Adipose tissue (tissue), 3 donors: ENCODE results near the gene TMEM190. TPM values are rescaled to one million over a fixed set of nuclear protein-coding genes. Genes with fewer than 3 reads are reported as not detected.
A peak's percentile ranks its signal among the peaks of the same experiment; 100 is the strongest.
"Not testable (repeated sequence)": the region's sequence is repeated elsewhere in the genome, so short reads cannot be mapped to it uniquely, and the experiment has no call there.

Experiments used
- H3K27ac ChIP-seq: one replicate; pipeline ENCODE4 v1.5.1; 2013; ENCODE audit warnings: low read depth, low read length
- WGBS, 3 donors: extraction: QIAGEN DNeasy Blood & Tissue Kit; methylation state at CpG; one replicate each; pipeline ENCODE4 v1.1.7; 2013; 5-methylcytosine and 5-hydroxymethylcytosine counted together
- polyA plus RNA-seq, 3 donors: library from polyadenylated mRNA; stranded (reverse); fragments of 200-250 nt; gene quantifications; one replicate each; pipeline ENCODE4 v1.2.3, GENCODE V29; 2013
- donor health status: healthy with polysubstance abuse.
- donor health status: Bipolar disorder and iron deficiency.
- donor health status: healthy.

Gene TMEM190
- polyA plus RNA-seq, 3 donors: not detected

GRCh38 chr19:55406091-55406825 lies 29.6 kb downstream of the TMEM190 start:
- 77 to 87% (median 78%) methylated on average over 14 of the region's 14 CpGs for WGBS, 3 donors
- no peak overlapping the region for H3K27ac ChIP-seq

- 9 to 19% (median 16%) methylated on average over 28 to 35 of the region's 35 CpGs for WGBS, 3 donors
- H3K27ac ChIP-seq: peak overlapping the region; percentile 20
Observed at GRCh38 chr19:55406826-55407549, 30.4 kb downstream of the TMEM190 start.

- 0 to 2% (median 1%) methylated on average over 29 to 36 of the region's 36 CpGs for WGBS, 3 donors
- peak within 1 kb of the TSS; percentile 97 for H3K27ac ChIP-seq
Observed at GRCh38 chr19:55407550-55407799, 30.8 kb downstream of the TMEM190 start, which contains the start of gene UBE2S. TSS of gene UBE2S (minus strand) at chr19:55407788. CDS start at chr19:55407589, 199 bp downstream.

- WGBS, 3 donors: 0 to 1% (median 1%) methylated on average over 67 to 72 of the region's 72 CpGs
- H3K27ac ChIP-seq: peak overlapping the region; percentile 97
Observed at GRCh38 chr19:55407800-55408532, 31.3 kb downstream of the TMEM190 start.

- peak overlapping the region; percentile 82 for H3K27ac ChIP-seq
- 54 to 71% (median 62%) methylated on average over 9 of the region's 9 CpGs for WGBS, 3 donors
Observed at GRCh38 chr19:55408533-55408872, 31.9 kb downstream of the TMEM190 start.

GRCh38 chr19:55409179-55409578 lies 32.6 kb downstream of the TMEM190 start:
- not testable (repeated sequence) for H3K27ac ChIP-seq
- 89 to 98% (median 98%) methylated on average over 8 of the region's 8 CpGs for WGBS, 3 donors

GRCh38 chr19:55410168-55410567 lies 33.5 kb downstream of the TMEM190 start:
- no peak overlapping the region for H3K27ac ChIP-seq
- 94 to 98% (median 95%) methylated on average over 2 of the region's 2 CpGs for WGBS, 3 donors

GRCh38 chr19:55418185-55418584 lies 41.6 kb downstream of the TMEM190 start:
- WGBS, 3 donors: 7 to 21% (median 16%) methylated on average over 7 of the region's 7 CpGs
- no peak overlapping the region for H3K27ac ChIP-seq

GRCh38 chr19:55419103-55419502 lies 42.5 kb downstream of the TMEM190 start:
- no peak overlapping the region for H3K27ac ChIP-seq
- WGBS, 3 donors: 49 to 68% (median 66%) methylated on average over 5 of the region's 5 CpGs

- no peak overlapping the region for H3K27ac ChIP-seq
- WGBS, 3 donors: 65 to 79% (median 71%) methylated on average over 5 of the region's 5 CpGs
Observed at GRCh38 chr19:55419624-55420236, 43.1 kb downstream of the TMEM190 start.

GRCh38 chr19:55421281-55421680 lies 44.7 kb downstream of the TMEM190 start:
- not testable (repeated sequence) for H3K27ac ChIP-seq
- WGBS, 3 donors: 37 to 65% (median 46%) methylated on average over 4 of the region's 4 CpGs

- no peak overlapping the region for H3K27ac ChIP-seq
- WGBS, 3 donors: 69 to 76% (median 75%) methylated on average over 13 of the region's 13 CpGs
Observed at GRCh38 chr19:55423225-55424005, 46.8 kb downstream of the TMEM190 start.

GRCh38 chr19:55424518-55424917 lies 47.9 kb downstream of the TMEM190 start:
- WGBS, 3 donors: 74 to 83% (median 83%) methylated on average over 3 of the region's 3 CpGs
- H3K27ac ChIP-seq: no peak overlapping the region

GRCh38 chr19:55426042-55426441 lies 49.4 kb downstream of the TMEM190 start:
- 49 to 78% (median 72%) methylated on average over 2 of the region's 2 CpGs for WGBS, 3 donors
- H3K27ac ChIP-seq: no peak overlapping the region

Other genes starting within 250 kb of the TMEM190 start
- 10 to 100 TPM in 1 of 3 donors, 1 to 10 TPM in 1, under 1 TPM in 1; 0.90 to 16.5 (median 1.4) TPM for gene TNNT1, start 227.6 kb upstream of the TMEM190 start, polyA plus RNA-seq
- 10 to 100 TPM in 1 of 3 donors, 1 to 10 TPM in 1, under 1 TPM in 1; 0.21 to 30.8 (median 1.1) TPM for gene TNNI3, start 219.1 kb upstream of the TMEM190 start, polyA plus RNA-seq
- gene DNAAF3, start 210.2 kb upstream of the TMEM190 start, polyA plus RNA-seq: 1 to 10 TPM in 1 of 3 donors, under 1 TPM in 1, not detected in 1; 0.10 to 2.5 TPM
- gene SYT5, start 196.5 kb upstream of the TMEM190 start, polyA plus RNA-seq: 1 to 10 TPM in 1 of 3 donors, under 1 TPM in 2; 0.27 to 1.8 (median 0.90) TPM
- 1 to 10 TPM; 3.0 to 5.5 (median 3.4) TPM for gene PTPRH, start 167.3 kb upstream of the TMEM190 start, polyA plus RNA-seq
- gene TMEM86B, start 148.1 kb upstream of the TMEM190 start, polyA plus RNA-seq: 1 to 10 TPM; 2.1 to 4.0 (median 2.3) TPM
- 10 to 100 TPM; 12.9 to 31.3 (median 27.6) TPM for gene PPP6R1, start 117.8 kb upstream of the TMEM190 start, polyA plus RNA-seq
- gene HSPBP1, start 96.7 kb upstream of the TMEM190 start, polyA plus RNA-seq: 10 to 100 TPM; 21.9 to 39.9 (median 35.0) TPM
- 1 to 10 TPM in 1 of 3 donors, under 1 TPM in 2; 0.36 to 1.0 (median 0.79) TPM for gene BRSK1, start 92.8 kb upstream of the TMEM190 start, polyA plus RNA-seq
- gene TMEM150B, start 51.5 kb upstream of the TMEM190 start, polyA plus RNA-seq: 1 to 10 TPM in 2 of 3 donors, under 1 TPM in 1; 0.74 to 4.0 (median 2.4) TPM
- 1 to 10 TPM; 5.2 to 6.6 (median 6.5) TPM for gene KMT5C, start 37.0 kb upstream of the TMEM190 start, polyA plus RNA-seq
- gene COX6B2, start 22.1 kb upstream of the TMEM190 start, polyA plus RNA-seq: under 1 TPM in 2 of 3 donors, not detected in 1; 0.03 to 0.06 TPM
- gene GARIN5B, start 13.6 kb upstream of the TMEM190 start, polyA plus RNA-seq: not detected
- 1 to 10 TPM in 1 of 3 donors, under 1 TPM in 1, not detected in 1; 0.28 to 1.7 TPM for gene IL11, start 6.4 kb upstream of the TMEM190 start, polyA plus RNA-seq
- gene TMEM238, start 7.5 kb downstream of the TMEM190 start, polyA plus RNA-seq: under 1 TPM in 2 of 3 donors, not detected in 1; 0.16 to 0.90 TPM
- 1,000 to 10,000 TPM in 2 of 3 donors, 100 to 1,000 TPM in 1; 888 to 2,238 (median 2,131) TPM for gene RPL28, start 9.1 kb downstream of the TMEM190 start, polyA plus RNA-seq
- gene UBE2S, start 31.0 kb downstream of the TMEM190 start, polyA plus RNA-seq: 1 to 10 TPM; 2.9 to 9.3 (median 7.4) TPM
- gene SHISA7, start 66.5 kb downstream of the TMEM190 start, polyA plus RNA-seq: under 1 TPM in 2 of 3 donors, not detected in 1; 0.07 to 0.11 TPM
- 100 to 1,000 TPM in 1 of 3 donors, 10 to 100 TPM in 2; 57.7 to 135 (median 79.6) TPM for gene ISOC2, start 84.8 kb downstream of the TMEM190 start, polyA plus RNA-seq
- not detected for gene C19orf85, start 87.9 kb downstream of the TMEM190 start, polyA plus RNA-seq
- 1 to 10 TPM; 1.9 to 5.6 (median 4.0) TPM for gene ZNF628, start 99.8 kb downstream of the TMEM190 start, polyA plus RNA-seq
- 10 to 100 TPM in 1 of 3 donors, 1 to 10 TPM in 2; 4.4 to 10.2 (median 7.7) TPM for gene NAT14, start 108.4 kb downstream of the TMEM190 start, polyA plus RNA-seq
- 1 to 10 TPM in 2 of 3 donors, under 1 TPM in 1; 0.28 to 9.4 (median 3.9) TPM for gene SSC5D, start 111.6 kb downstream of the TMEM190 start, polyA plus RNA-seq
- gene SBK2, start 160.3 kb downstream of the TMEM190 start, polyA plus RNA-seq: under 1 TPM in 2 of 3 donors, not detected in 1; 0.12 to 0.90 TPM
- gene SBK3, start 168.7 kb downstream of the TMEM190 start, polyA plus RNA-seq: 1 to 10 TPM in 2 of 3 donors, under 1 TPM in 1; 0.29 to 1.6 (median 1.2) TPM
- 1 to 10 TPM; 3.7 to 7.8 (median 7.2) TPM for gene ZNF579, start 204.0 kb downstream of the TMEM190 start, polyA plus RNA-seq
- 1 to 10 TPM; 6.8 to 9.7 (median 8.4) TPM for gene FIZ1, start 222.7 kb downstream of the TMEM190 start, polyA plus RNA-seq
- 10 to 100 TPM; 27.9 to 60.9 (median 35.5) TPM for gene ZNF524, start 223.5 kb downstream of the TMEM190 start, polyA plus RNA-seq
- 1 to 10 TPM; 3.8 to 6.8 (median 4.7) TPM for gene ZNF865, start 228.8 kb downstream of the TMEM190 start, polyA plus RNA-seq
- gene ZNF784, start 247.7 kb downstream of the TMEM190 start, polyA plus RNA-seq: 1 to 10 TPM; 2.6 to 7.0 (median 5.2) TPM